Kidney epithelial cell (primary cell): Measurements from ENCODE around the gene ITGBL1. TPM values are rescaled to one million over a fixed set of nuclear protein-coding genes. Genes with fewer than 3 reads are reported as not detected.

Source experiments
- DNase-seq: peaks from one replicate; pipeline ENCODE4 v3.0.0-alpha.2; 2010; ENCODE audit warnings: low read depth
- H3K27me3 ChIP-seq: 2 replicates; pipeline ENCODE4 v1.6.0; 2011; ENCODE audit warnings: low read length; ENCODE audit not compliant: control insufficient read depth, insufficient read depth
- H3K36me3 ChIP-seq: 2 replicates; pipeline ENCODE4 v1.5.1; 2011; ENCODE audit warnings: low read length; ENCODE audit not compliant: control insufficient read depth, insufficient read depth
- H3K4me3 ChIP-seq: 2 replicates; pipeline ENCODE4 v1.5.1; 2011; ENCODE audit warnings: low read depth, mild to moderate bottlenecking, control low read depth, low read length
- CTCF ChIP-seq: IDR thresholded peaks from 2 replicates; pipeline ENCODE4 v1.5.1; 2011; ENCODE audit warnings: mild to moderate bottlenecking, moderate library complexity, low read length, control low read depth, inconsistent platforms; ENCODE audit not compliant: insufficient read depth, poor library complexity, severe bottlenecking
- total RNA-seq: library from RNA; depleted of rRNA; stranded (reverse); fragments of >200 nt; gene quantifications from 2 replicates; pipeline ENCODE4 v1.2.3, GENCODE V29; 2015

The ITGBL1 gene
- total RNA-seq, 1 donor from 2014 or later, result 0.21 TPM

DNA sequence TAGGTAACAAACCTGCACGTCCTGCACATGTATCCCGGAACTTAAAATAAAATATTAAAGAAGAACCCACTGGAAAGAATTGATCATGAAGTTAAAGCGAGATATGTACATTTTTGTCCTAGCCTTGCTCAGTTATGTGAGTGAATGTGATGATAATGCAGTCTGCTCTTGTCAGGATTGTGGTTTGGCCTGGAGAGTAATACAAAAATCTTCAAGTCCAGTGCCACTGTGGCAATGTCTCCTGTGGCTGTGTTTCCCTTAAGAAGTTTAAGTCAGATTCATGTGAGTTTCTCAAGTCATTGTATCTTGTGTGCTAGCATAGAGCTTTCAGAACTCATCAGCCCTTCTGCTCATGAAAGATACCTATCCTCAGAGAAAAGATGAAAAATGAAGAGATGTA, 18.0 kb upstream of the ITGBL1 start:
- Histone ChIP-seq H3K4me3 (no peak overlapping the region), H3K36me3 (no peaks in the 10 kb centered on the region), H3K27me3 (no peaks in the 10 kb centered on the region)
- no peak for DNase-seq
- no peak for TF ChIP-seq CTCF

- DNase-seq, result no peak
- no peak for TF ChIP-seq CTCF
- no peaks in the 10 kb centered on the region for H3K27me3 ChIP-seq
- no peaks in the 10 kb centered on the region for H3K36me3 ChIP-seq
- H3K4me3 ChIP-seq, result no peak overlapping the region
These were observed 4.6 kb upstream of the ITGBL1 start for GRCh38 chr13:101447852-101448251.

DNA sequence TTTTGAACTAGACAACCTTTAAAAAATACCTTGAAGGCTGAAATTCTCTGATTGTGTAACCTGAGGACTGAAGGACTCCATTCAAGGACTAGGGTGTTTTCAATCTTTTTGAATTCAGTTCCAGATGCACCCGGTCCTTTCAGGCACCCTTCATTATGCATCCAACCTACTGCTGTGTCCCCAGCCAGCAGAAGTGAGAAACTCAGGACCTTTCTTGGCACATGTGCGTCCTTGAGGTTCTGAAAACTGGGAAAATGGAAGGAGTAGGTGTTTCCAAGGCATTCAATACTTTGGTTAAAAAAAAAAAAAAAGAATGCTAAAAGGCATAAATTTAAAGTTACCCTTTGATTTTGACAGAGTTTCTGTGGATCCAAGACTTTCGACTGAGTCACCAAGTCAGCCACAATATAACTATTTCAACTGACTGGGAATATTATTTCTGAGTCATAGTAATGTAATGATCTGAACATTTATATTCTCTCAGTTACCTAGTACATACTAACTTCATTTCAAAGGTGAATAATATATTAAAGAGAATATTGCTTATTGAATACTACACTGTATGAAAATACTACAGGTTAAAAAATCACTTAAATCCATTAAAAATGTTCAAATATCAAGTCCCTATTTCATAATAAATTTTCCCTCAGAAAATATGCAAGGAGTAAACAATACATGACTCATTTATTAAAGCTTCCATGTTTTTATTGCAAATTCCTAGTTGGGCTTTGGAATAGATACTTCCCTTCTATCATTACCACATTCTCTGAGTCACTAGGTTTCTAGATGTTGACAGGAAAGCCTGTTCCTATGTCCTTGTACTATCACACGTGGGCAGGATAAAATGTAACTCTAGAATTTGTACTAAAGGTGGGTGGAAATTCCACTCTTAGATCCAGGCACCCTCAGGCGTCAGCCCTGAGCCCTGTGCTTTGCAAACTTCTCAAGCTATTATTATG, 2.4 kb upstream of the ITGBL1 start:
- Histone ChIP-seq H3K36me3 (no peaks in the 10 kb centered on the region), H3K4me3 (no peak overlapping the region), H3K27me3 (no peaks in the 10 kb centered on the region)
- TF ChIP-seq CTCF, result no peak
- DNase-seq, result peak; percentile 67

- no peak for TF ChIP-seq CTCF
- no peak overlapping the region for H3K4me3 ChIP-seq
- no peaks in the 10 kb centered on the region for H3K36me3 ChIP-seq
- no peaks in the 10 kb centered on the region for H3K27me3 ChIP-seq
- DNase-seq, result no peak
These were observed 1.7 kb upstream of the ITGBL1 start for GRCh38 chr13:101450749-101451130.

DNA sequence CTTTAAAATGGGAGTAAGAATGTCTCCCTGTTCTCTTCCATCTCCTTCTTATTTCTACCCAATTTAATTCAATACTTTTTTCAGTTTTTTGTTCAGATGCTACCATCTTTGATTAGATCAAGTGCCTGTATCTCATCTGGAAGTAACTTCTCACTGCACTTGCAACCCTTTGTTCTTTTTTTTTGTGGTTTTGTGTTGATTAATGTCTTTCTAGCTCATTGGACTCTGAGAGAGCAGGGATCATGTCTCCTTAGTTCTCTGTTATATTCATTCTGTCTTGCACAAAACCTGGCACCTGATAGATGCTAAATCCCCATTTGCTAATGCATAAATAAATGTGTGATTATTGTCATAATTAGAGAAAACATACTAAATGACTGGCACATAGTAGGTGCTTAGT, 834 bp upstream of the ITGBL1 start:
- DNase-seq, result no peak
- no peak overlapping the region for H3K4me3 ChIP-seq
- no peaks in the 10 kb centered on the region for H3K36me3 ChIP-seq
- TF ChIP-seq CTCF, result no peak
- H3K27me3 ChIP-seq, result no peaks in the 10 kb centered on the region
